BJ (cell line): ENCODE data around the gene PURB. TPM values are rescaled to one million over a fixed set of nuclear protein-coding genes. Genes with fewer than 3 reads are reported as not detected.
"Not testable (repeated sequence)": the region's sequence is repeated elsewhere in the genome, so short reads cannot be mapped to it uniquely, and the experiment has no call there.

Experiments
- CTCF ChIA-PET: fragments of 350-600 bp; formaldehyde crosslinking; extraction: SDS; loops from one replicate; lab custom pipeline; 2021; ENCODE audit warnings: antibody characterized with exemption, inconsistent platforms; lab: Yijun Ruan, JAX
- POLR2A ChIA-PET: fragments of 300-600 bp; sonication (Branson Sonifier 250); formaldehyde crosslinking; extraction: SDS; loops from one replicate; lab custom pipeline; 2021; ENCODE audit warnings: antibody characterized with exemption; lab: Charles Lee
- DNase-seq: peaks from one replicate; pipeline ENCODE4 v3.0.0-alpha.2; 2011; ENCODE audit warnings: low read depth
- H3K27me3 ChIP-seq: 2 replicates; pipeline ENCODE4 v1.6.0; 2011; ENCODE audit warnings: low read length; ENCODE audit not compliant: control insufficient read depth, insufficient read depth
- H3K36me3 ChIP-seq: 2 replicates; pipeline ENCODE4 v1.5.1; 2011; ENCODE audit warnings: low read length; ENCODE audit not compliant: control insufficient read depth, insufficient read depth
- H3K4me3 ChIP-seq: 2 replicates; pipeline ENCODE4 v1.5.1; 2011; ENCODE audit warnings: low read depth, mild to moderate bottlenecking, control low read depth, low read length
- polyA plus RNA-seq: library from polyadenylated mRNA; depleted of rRNA; stranded (reverse); fragments of >200 nt; gene quantifications from 2 replicates; pipeline ENCODE4 v1.2.3, GENCODE V29; 2011
- TF ChIP-seq, protein P1 (sequence below): IDR thresholded peaks from 2 replicates; pipeline ENCODE4 v1.5.1; 2011; ENCODE audit warnings: low read depth, mild to moderate bottlenecking, control low read depth, inconsistent platforms, low read length, moderate library complexity; ENCODE audit not compliant: insufficient read depth

Gene PURB
- polyA plus RNA-seq, 1 experiment, result 2.5 TPM

- no peak overlapping the region for H3K4me3 ChIP-seq
- TF ChIP-seq, protein P1, sequence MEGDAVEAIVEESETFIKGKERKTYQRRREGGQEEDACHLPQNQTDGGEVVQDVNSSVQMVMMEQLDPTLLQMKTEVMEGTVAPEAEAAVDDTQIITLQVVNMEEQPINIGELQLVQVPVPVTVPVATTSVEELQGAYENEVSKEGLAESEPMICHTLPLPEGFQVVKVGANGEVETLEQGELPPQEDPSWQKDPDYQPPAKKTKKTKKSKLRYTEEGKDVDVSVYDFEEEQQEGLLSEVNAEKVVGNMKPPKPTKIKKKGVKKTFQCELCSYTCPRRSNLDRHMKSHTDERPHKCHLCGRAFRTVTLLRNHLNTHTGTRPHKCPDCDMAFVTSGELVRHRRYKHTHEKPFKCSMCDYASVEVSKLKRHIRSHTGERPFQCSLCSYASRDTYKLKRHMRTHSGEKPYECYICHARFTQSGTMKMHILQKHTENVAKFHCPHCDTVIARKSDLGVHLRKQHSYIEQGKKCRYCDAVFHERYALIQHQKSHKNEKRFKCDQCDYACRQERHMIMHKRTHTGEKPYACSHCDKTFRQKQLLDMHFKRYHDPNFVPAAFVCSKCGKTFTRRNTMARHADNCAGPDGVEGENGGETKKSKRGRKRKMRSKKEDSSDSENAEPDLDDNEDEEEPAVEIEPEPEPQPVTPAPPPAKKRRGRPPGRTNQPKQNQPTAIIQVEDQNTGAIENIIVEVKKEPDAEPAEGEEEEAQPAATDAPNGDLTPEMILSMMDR, result no peak
- POLR2A ChIA-PET, result no interaction called here
- no peak for DNase-seq
- H3K27me3 ChIP-seq, result no peaks in the 10 kb centered on the region
- H3K36me3 ChIP-seq, result no peaks in the 10 kb centered on the region
- CTCF ChIA-PET, result interaction anchor here (0.6 to 1.1 kb wide), 3 partner anchors 14 to 46 kb away, joined by 3 to 5 read pairs (median 3); no protein-coding TSS in a partner anchor
Observed at GRCh38 chr7:44876393-44876792, 8.9 kb downstream of the PURB start.

- ChIA-PET POLR2A (no interaction called here), CTCF (interaction anchor here (0.6 to 1.4 kb wide), 3 partner anchors 20 to 289 kb away, joined by 3 to 4 read pairs (median 3); no protein-coding TSS in a partner anchor)
- no peak overlapping the region for H3K4me3 ChIP-seq
- H3K36me3 ChIP-seq, result no peaks in the 10 kb centered on the region
- TF ChIP-seq, protein P1, result no peak
- DNase-seq, result no peak
- no peaks in the 10 kb centered on the region for H3K27me3 ChIP-seq
Observed at GRCh38 chr7:44875241-44875640, 10.1 kb downstream of the PURB start.

- DNase-seq, result no peak
- Histone ChIP-seq H3K36me3 (no peaks in the 10 kb centered on the region), H3K27me3 (no peaks in the 10 kb centered on the region), H3K4me3 (no peak overlapping the region)
- CTCF ChIA-PET, result interaction anchor here (1.8 to 2.5 kb wide), 2 partner anchors 10 to 16 kb away, joined by 5 to 9 read pairs; no protein-coding TSS in a partner anchor
- POLR2A ChIA-PET, result no interaction called here
- TF ChIP-seq, protein P1, result no peak
Observed at GRCh38 chr7:44872787-44873186, 12.5 kb downstream of the PURB start.

DNA sequence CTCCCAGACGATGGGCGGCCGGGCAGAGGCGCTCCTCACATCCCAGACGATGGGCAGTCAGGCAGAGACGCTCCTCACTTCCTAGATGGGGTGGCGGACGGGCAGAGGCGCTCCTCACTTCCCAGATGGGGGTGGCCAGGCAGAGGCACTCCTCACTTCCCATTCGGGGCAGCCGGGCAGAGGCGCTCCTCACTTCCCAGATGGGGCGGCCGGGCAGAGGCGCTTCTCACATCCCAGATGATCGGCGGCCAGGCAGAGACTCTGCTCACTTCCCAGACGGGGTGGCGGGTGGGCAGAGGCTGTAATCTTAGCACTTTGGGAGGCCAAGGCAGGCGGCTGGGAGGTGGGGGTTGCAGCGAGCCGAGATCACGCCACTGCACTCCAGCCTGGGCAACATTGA lies 13.4 kb downstream of the PURB start:
- CTCF ChIA-PET, result interaction anchor here (1.8 to 2.5 kb wide), 2 partner anchors 9 to 15 kb away, joined by 5 to 9 read pairs; no protein-coding TSS in a partner anchor
- H3K4me3 ChIP-seq, DNase-seq, POLR2A ChIA-PET, H3K36me3 ChIP-seq, H3K27me3 ChIP-seq: not testable (repeated sequence)

GRCh38 chr7:44870780-44871179 lies 14.6 kb downstream of the PURB start:
- H3K36me3 ChIP-seq, H3K4me3 ChIP-seq, CTCF ChIA-PET, POLR2A ChIA-PET, DNase-seq, H3K27me3 ChIP-seq: not testable (repeated sequence)

- H3K27me3 ChIP-seq, DNase-seq, H3K36me3 ChIP-seq: not testable (repeated sequence)
Observed at GRCh38 chr7:44870336-44870735, 15.0 kb downstream of the PURB start.

More at GRCh38 chr7:44870336-44870735, 15.0 kb downstream of the PURB start:
- H3K4me3 ChIP-seq, CTCF ChIA-PET, POLR2A ChIA-PET: not testable (repeated sequence)
